ELF-1 (cell line): ENCODE data around the gene ANAPC5.
A peak's percentile ranks its signal among the peaks of the same experiment; 100 is the strongest.
"Not testable (repeated sequence)": the region's sequence is repeated elsewhere in the genome, so short reads cannot be mapped to it uniquely, and the experiment has no call there.

Source experiments
- DNase-seq: peaks from one replicate; pipeline ENCODE4 v3.0.0-alpha.2; 2016; ENCODE audit warnings: low read depth, low spot score

The ANAPC5 gene

GRCh38 chr12:121351820-121352681 is at the start of gene ANAPC5:
Gene ANAPC5 (minus strand): TSS chr12:121352411. CDS start chr12:121352340, 71 bp downstream.
- peak; percentile 98 for DNase-seq

GRCh38 chr12:121400332-121401139 is 48.3 kb upstream of the ANAPC5 start:
- DNase-seq: peak; percentile 62

GRCh38 chr12:121399391-121400331 is 47.5 kb upstream of the ANAPC5 start, which contains the start of gene RNF34:
Gene RNF34 (plus strand): TSS chr12:121400118. CDS start chr12:121400213, 95 bp downstream.
- DNase-seq: peak; percentile 100

- DNase-seq: no peak
These were observed 46.1 kb upstream of the ANAPC5 start for GRCh38 chr12:121398355-121398754.

- no peak for DNase-seq
These were observed 45.3 kb upstream of the ANAPC5 start for GRCh38 chr12:121397521-121397920.

GRCh38 chr12:121392325-121392716 is 40.1 kb upstream of the ANAPC5 start:
- no peak for DNase-seq

GRCh38 chr12:121391619-121392324 is 39.6 kb upstream of the ANAPC5 start:
- no peak for DNase-seq

- no peak for DNase-seq
These were observed 38.6 kb upstream of the ANAPC5 start for GRCh38 chr12:121390856-121391255.

- DNase-seq: no peak
These were observed 36.3 kb upstream of the ANAPC5 start for GRCh38 chr12:121388421-121388981.

GRCh38 chr12:121384891-121385290 is 32.7 kb upstream of the ANAPC5 start:
- DNase-seq: not testable (repeated sequence)

- no peak for DNase-seq
These were observed 31.4 kb upstream of the ANAPC5 start for GRCh38 chr12:121383601-121384021.

- no peak for DNase-seq
These were observed 27.7 kb upstream of the ANAPC5 start for GRCh38 chr12:121379945-121380344.

- DNase-seq: no peak
These were observed 26.5 kb upstream of the ANAPC5 start for GRCh38 chr12:121378736-121379135.

- DNase-seq: no peak
These were observed 24.8 kb upstream of the ANAPC5 start for GRCh38 chr12:121376754-121377697.

- DNase-seq: not testable (repeated sequence)
These were observed 22.9 kb upstream of the ANAPC5 start for GRCh38 chr12:121374945-121375584.

- DNase-seq: not testable (repeated sequence)
These were observed 22.1 kb upstream of the ANAPC5 start for GRCh38 chr12:121374336-121374735.

- DNase-seq: no peak
These were observed 21.5 kb upstream of the ANAPC5 start for GRCh38 chr12:121373755-121374154.

GRCh38 chr12:121371404-121371803 is 19.2 kb upstream of the ANAPC5 start:
- no peak for DNase-seq

GRCh38 chr12:121366063-121366459 is 13.8 kb upstream of the ANAPC5 start:
- peak; percentile 17 for DNase-seq
